Smooth muscle cell (in vitro differentiated cells): ENCODE results near the gene ZCCHC10. TPM values are rescaled to one million over a fixed set of nuclear protein-coding genes. Genes with fewer than 3 reads are reported as not detected.

Experiments used
- DNase-seq: peaks from one replicate; lab custom pipeline; 2025; ENCODE audit not compliant: unreplicated experiment; lab: John Stamatoyannopoulos, UW
- H2AFZ ChIP-seq: fragments of 200-600 bp; sonication (generic); 2 replicates; pipeline ENCODE4 v1.6.0; 2016; ENCODE audit warnings: antibody characterized with exemption, low read depth, mild to moderate bottlenecking
- H3F3A ChIP-seq: fragments of 200-600 bp; sonication (generic); 2 replicates; pipeline ENCODE4 v1.6.0; 2017; ENCODE audit warnings: antibody characterized with exemption, low read depth
- H3K27ac ChIP-seq: fragments of 200-600 bp; sonication (generic); 2 replicates; pipeline ENCODE4 v1.5.1; 2016; ENCODE audit warnings: low read depth, mild to moderate bottlenecking
- H3K27me3 ChIP-seq: fragments of 200-600 bp; sonication (generic); 2 replicates; pipeline ENCODE4 v1.6.1; 2016; ENCODE audit warnings: low read depth, mild to moderate bottlenecking
- H3K36me3 ChIP-seq: fragments of 200-600 bp; sonication (generic); 2 replicates; pipeline ENCODE4 v1.5.1; 2016; ENCODE audit warnings: low read depth
- H3K4me1 ChIP-seq: fragments of 200-600 bp; sonication (generic); 2 replicates; pipeline ENCODE4 v1.5.1; 2016; ENCODE audit warnings: low read depth
- H3K4me2 ChIP-seq: fragments of 200-600 bp; sonication (generic); 2 replicates; pipeline ENCODE4 v1.6.0; 2016; ENCODE audit warnings: mild to moderate bottlenecking
- H3K4me3 ChIP-seq: fragments of 200-600 bp; sonication (generic); 2 replicates; pipeline ENCODE4 v1.5.1; 2016; ENCODE audit warnings: mild to moderate bottlenecking
- H3K79me2 ChIP-seq: fragments of 200-600 bp; sonication (generic); 2 replicates; pipeline ENCODE4 v1.6.0; 2016; ENCODE audit warnings: low read depth, mild to moderate bottlenecking
- H3K9ac ChIP-seq: fragments of 200-600 bp; sonication (generic); 2 replicates; pipeline ENCODE4 v1.6.0; 2016; ENCODE audit warnings: low read depth
- H3K9me3 ChIP-seq: fragments of 200-600 bp; sonication (generic); replicated peaks from 2 replicates; pipeline ENCODE4 v1.5.1; 2016; ENCODE audit warnings: low read depth
- H4K20me1 ChIP-seq: fragments of 200-600 bp; sonication (generic); 2 replicates; pipeline ENCODE4 v1.6.0; 2016; ENCODE audit warnings: low read depth
- WGBS: methylation state at CpG from one replicate; pipeline ENCODE4 v1.1.7; 2016; ENCODE audit warnings: low lambda C conversion rate; 5-methylcytosine and 5-hydroxymethylcytosine counted together
- polyA plus RNA-seq: library from polyadenylated mRNA; unstranded; fragments of >200 nt; fragmentation: Nextera tagmentation; extraction: Ambion mirVana; gene quantifications from 2 replicates; pipeline ENCODE4 v1.2.1, GENCODE V29; 2016
- total RNA-seq: library from RNA; depleted of rRNA; stranded (reverse); fragments of >200 nt; gene quantifications from 2 replicates; pipeline ENCODE4 v1.2.3, GENCODE V29; 2014
- TF ChIP-seq, protein P1 (sequence below): fragments of 200-600 bp; sonication (generic); IDR thresholded peaks from 2 replicates; pipeline ENCODE4 v1.5.1; 2017; ENCODE audit warnings: borderline replicate concordance, mild to moderate bottlenecking, antibody characterized with exemption; ENCODE audit not compliant: insufficient read depth, poor library complexity, severe bottlenecking

Gene ZCCHC10
- total and polyA plus RNA-seq, 2 experiments from 2014 or later: 28.4 to 33.4 TPM

DNA sequence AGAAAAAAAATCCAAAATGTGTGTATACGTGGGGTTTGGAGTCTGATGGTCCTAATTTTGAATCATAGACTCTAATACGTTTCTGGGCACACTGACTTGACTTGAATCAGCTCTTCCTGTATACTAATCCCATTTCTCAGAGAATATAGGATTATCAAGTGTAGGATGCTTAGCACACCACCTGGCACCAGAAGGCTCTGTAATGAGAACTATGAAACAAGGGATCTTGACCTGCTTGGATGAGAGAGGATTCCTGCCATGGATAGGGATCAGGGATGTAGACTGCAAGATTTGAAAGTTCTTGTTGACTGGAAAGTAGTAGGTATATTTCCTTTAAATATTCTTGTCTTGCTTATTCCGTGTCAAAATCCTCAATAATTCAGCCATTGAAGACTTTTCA is 33.3 kb upstream of the ZCCHC10 start:
- Histone ChIP-seq H3K4me3 (no peak overlapping the region), H3K4me1 (no peaks in the 10 kb centered on the region), H2AFZ (no peak overlapping the region), H4K20me1 (peaks cover 100% of the 10 kb centered on the region), H3F3A (no peaks in the 10 kb centered on the region), H3K27ac (no peak overlapping the region), H3K79me2 (peaks cover 100% of the 10 kb centered on the region), H3K4me2 (no peak overlapping the region), H3K27me3 (no peaks in the 10 kb centered on the region), H3K36me3 (no peaks in the 10 kb centered on the region), H3K9ac (no peak overlapping the region), H3K9me3 (no peaks in the 10 kb centered on the region)
- DNase-seq: no peak
- 86% methylated on average over 3 of the region's 3 CpGs for WGBS
- TF ChIP-seq, protein P1, sequence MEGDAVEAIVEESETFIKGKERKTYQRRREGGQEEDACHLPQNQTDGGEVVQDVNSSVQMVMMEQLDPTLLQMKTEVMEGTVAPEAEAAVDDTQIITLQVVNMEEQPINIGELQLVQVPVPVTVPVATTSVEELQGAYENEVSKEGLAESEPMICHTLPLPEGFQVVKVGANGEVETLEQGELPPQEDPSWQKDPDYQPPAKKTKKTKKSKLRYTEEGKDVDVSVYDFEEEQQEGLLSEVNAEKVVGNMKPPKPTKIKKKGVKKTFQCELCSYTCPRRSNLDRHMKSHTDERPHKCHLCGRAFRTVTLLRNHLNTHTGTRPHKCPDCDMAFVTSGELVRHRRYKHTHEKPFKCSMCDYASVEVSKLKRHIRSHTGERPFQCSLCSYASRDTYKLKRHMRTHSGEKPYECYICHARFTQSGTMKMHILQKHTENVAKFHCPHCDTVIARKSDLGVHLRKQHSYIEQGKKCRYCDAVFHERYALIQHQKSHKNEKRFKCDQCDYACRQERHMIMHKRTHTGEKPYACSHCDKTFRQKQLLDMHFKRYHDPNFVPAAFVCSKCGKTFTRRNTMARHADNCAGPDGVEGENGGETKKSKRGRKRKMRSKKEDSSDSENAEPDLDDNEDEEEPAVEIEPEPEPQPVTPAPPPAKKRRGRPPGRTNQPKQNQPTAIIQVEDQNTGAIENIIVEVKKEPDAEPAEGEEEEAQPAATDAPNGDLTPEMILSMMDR: no peak

DNA sequence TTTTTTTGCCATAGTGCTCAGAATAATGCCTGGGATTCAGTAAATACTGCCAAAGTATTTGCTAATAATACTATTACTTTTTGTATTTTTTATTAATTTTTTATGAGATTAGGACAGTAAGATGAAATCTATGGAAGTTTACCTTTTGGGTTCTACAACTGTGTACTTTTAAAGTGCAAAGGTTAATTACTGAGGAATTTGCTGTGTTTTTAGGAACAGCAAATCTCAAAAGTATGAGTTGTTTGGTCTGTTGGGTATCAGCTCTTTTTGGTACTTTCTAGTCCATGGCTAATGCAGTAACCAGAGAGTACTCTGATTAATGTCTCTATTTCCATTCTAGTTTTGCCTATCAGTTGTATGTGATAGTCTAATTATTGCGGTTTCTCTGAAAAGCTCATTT is 30.5 kb upstream of the ZCCHC10 start:
- Histone ChIP-seq H3F3A (no peaks in the 10 kb centered on the region), H3K4me1 (peaks cover 5% of the 10 kb centered on the region), H2AFZ (no peak overlapping the region), H3K9ac (no peak overlapping the region), H3K79me2 (peaks cover 99% of the 10 kb centered on the region), H3K9me3 (no peaks in the 10 kb centered on the region), H4K20me1 (peaks cover 95% of the 10 kb centered on the region), H3K27ac (no peak overlapping the region), H3K4me3 (no peak overlapping the region), H3K27me3 (no peaks in the 10 kb centered on the region), H3K4me2 (no peak overlapping the region), H3K36me3 (no peaks in the 10 kb centered on the region)
- WGBS: 100% methylated on average over 1 of the region's 1 CpG
- TF ChIP-seq, protein P1: no peak
- DNase-seq: no peak

DNA sequence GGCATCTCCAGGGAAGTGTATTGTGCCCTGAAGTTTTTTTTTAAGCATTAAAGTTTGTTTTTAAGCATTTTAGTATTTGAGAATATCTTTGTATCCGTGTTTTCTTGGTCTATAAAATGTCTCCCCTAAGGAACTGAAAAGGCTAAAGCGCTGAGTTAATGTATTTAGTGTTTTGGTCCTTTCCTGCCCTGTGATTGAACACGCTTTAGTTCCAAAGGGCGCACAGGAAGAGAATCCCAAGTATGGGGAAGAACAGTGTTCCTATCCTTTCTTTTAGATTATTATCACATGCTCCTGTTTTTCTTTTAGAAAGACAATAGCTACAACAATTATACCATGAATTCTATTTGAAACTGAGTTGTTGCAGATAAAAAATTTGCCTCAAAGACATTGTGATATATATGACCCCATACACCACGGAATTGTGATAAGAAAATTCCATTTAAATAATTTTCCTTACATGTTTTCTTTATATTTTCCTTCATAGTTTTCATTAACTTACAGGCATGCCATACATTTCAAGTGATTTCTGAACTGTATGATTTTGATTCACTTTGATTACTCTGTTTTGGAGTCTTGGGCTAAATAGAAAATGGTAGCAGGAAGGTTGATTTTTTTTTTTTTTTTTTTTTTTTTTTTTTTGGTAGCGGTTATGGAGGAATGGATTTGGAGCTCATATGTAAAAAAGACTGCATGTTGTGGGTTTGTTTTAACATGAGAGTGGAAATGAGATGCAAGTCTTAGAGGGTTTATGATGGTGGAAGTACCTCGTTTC is 28.5 kb upstream of the ZCCHC10 start:
- H3K27me3 ChIP-seq: no peaks in the 10 kb centered on the region
- H3K79me2 ChIP-seq: peaks cover 86% of the 10 kb centered on the region
- no peak overlapping the region for H3K4me2 ChIP-seq
- DNase-seq: no peak
- H3K4me1 ChIP-seq: peaks cover 17% of the 10 kb centered on the region
- no peaks in the 10 kb centered on the region for H3K9me3 ChIP-seq
- peaks cover 75% of the 10 kb centered on the region for H4K20me1 ChIP-seq
- 96% methylated on average over 7 of the region's 7 CpGs for WGBS
- H3K36me3 ChIP-seq: no peaks in the 10 kb centered on the region
- H3K9ac ChIP-seq: no peak overlapping the region
- H3K4me3 ChIP-seq: no peak overlapping the region
- no peak overlapping the region for H3K27ac ChIP-seq
- no peak overlapping the region for H2AFZ ChIP-seq
- H3F3A ChIP-seq: peaks cover 11% of the 10 kb centered on the region
- TF ChIP-seq, protein P1: no peak

DNA sequence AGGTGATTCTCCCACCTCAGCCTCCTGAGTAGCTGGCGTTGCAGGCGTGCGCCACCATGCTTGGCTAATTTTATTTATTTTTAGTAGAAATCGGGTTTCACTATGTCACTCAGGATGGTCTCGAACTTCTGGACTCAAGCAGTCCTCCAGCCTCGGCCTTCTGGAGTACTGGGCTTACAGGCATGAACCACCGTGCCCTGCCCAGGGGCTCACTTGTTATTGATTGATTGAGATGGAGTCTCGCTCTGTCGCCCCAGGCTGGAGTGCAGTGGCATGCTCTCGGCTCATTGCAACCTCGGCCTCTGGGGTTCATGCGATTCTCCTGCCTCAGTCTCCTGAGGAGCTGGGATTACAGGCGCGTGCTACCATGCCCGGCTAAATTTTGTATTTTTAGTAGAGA is 27.1 kb upstream of the ZCCHC10 start:
- 97% methylated on average over 15 of the region's 15 CpGs for WGBS
- Histone ChIP-seq H3K4me2 (peak overlapping the region; percentile 86), H4K20me1 (peaks cover 61% of the 10 kb centered on the region), H3K4me1 (peaks cover 18% of the 10 kb centered on the region), H3K79me2 (peaks cover 72% of the 10 kb centered on the region), H3K27me3 (no peaks in the 10 kb centered on the region), H3F3A (peaks cover 15% of the 10 kb centered on the region), H3K4me3 (peak overlapping the region; percentile 84), H3K9me3 (no peaks in the 10 kb centered on the region), H2AFZ (no peak overlapping the region), H3K36me3 (no peaks in the 10 kb centered on the region), H3K9ac (peak overlapping the region; percentile 98), H3K27ac (peak overlapping the region; percentile 99)
- TF ChIP-seq, protein P1: no peak
- no peak for DNase-seq
